22Rv1 (cell line): ENCODE measurements around the gene A4GNT.

Experiments used
- ZFX ChIP-seq: fragments of 450-650 bp; IDR thresholded peaks from 2 replicates; pipeline ENCODE4 v1.6.1; 2017; ENCODE audit warnings: antibody characterized with exemption, borderline replicate concordance
- TF ChIP-seq, protein P1 (sequence below): fragments of 450-650 bp; IDR thresholded peaks from 2 replicates; pipeline ENCODE4 v1.5.1; 2017; ENCODE audit warnings: mild to moderate bottlenecking

DNA sequence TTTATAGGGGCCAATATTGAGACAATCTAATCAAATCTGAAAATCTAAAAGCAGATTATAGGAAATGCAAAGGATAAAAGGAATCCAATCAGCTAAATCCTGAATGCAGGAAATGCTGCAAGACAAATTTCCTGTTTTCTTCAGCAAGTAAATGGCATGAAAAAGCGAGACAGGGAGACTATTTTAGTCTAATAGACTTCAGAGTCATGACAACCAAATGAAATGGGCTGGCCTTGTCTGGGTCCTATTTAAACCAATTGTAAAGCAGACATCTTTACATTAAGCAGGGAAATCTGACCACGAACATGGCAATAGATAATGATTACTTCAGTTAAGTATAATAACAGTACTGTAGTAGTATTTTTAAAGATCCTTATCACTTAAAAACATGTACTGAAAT, 40.4 kb upstream of the A4GNT start:
- TF ChIP-seq, protein P1, sequence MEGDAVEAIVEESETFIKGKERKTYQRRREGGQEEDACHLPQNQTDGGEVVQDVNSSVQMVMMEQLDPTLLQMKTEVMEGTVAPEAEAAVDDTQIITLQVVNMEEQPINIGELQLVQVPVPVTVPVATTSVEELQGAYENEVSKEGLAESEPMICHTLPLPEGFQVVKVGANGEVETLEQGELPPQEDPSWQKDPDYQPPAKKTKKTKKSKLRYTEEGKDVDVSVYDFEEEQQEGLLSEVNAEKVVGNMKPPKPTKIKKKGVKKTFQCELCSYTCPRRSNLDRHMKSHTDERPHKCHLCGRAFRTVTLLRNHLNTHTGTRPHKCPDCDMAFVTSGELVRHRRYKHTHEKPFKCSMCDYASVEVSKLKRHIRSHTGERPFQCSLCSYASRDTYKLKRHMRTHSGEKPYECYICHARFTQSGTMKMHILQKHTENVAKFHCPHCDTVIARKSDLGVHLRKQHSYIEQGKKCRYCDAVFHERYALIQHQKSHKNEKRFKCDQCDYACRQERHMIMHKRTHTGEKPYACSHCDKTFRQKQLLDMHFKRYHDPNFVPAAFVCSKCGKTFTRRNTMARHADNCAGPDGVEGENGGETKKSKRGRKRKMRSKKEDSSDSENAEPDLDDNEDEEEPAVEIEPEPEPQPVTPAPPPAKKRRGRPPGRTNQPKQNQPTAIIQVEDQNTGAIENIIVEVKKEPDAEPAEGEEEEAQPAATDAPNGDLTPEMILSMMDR = no peak
- TF ChIP-seq ZFX = no peak
